EH (cell line): ENCODE results near the gene TMCC3.

Experiments used
- DNase-seq: peaks from one replicate; pipeline ENCODE4 v3.0.0-alpha.2; 2015; ENCODE audit warnings: low read depth

TMCC3 gene

GRCh38 chr12:94671917-94672316 is 21.6 kb upstream of the TMCC3 start:
- no peak for DNase-seq

GRCh38 chr12:94670898-94671297 is 20.5 kb upstream of the TMCC3 start:
- no peak for DNase-seq

GRCh38 chr12:94670075-94670474 is 19.7 kb upstream of the TMCC3 start:
- no peak for DNase-seq

- DNase-seq: no peak
Observed at GRCh38 chr12:94667031-94667540, 16.7 kb upstream of the TMCC3 start.

- DNase-seq: no peak
Observed at GRCh38 chr12:94666158-94666557, 15.8 kb upstream of the TMCC3 start.

GRCh38 chr12:94663702-94664101 is 13.3 kb upstream of the TMCC3 start:
- no peak for DNase-seq

GRCh38 chr12:94663071-94663470 is 12.7 kb upstream of the TMCC3 start:
- no peak for DNase-seq

GRCh38 chr12:94660436-94660835 is 10.1 kb upstream of the TMCC3 start:
- DNase-seq: no peak

GRCh38 chr12:94659346-94659930 is 9.1 kb upstream of the TMCC3 start:
- no peak for DNase-seq

- no peak for DNase-seq
Observed at GRCh38 chr12:94658931-94659330, 8.6 kb upstream of the TMCC3 start.

- no peak for DNase-seq
Observed at GRCh38 chr12:94656556-94656955, 6.2 kb upstream of the TMCC3 start.

GRCh38 chr12:94649349-94650142 is 811 bp downstream of the TMCC3 start:
- no peak for DNase-seq

GRCh38 chr12:94648578-94648977 is 1.8 kb downstream of the TMCC3 start:
- no peak for DNase-seq

- DNase-seq: peak; percentile 40
Observed at GRCh38 chr12:94644141-94644979, 6.0 kb downstream of the TMCC3 start.

GRCh38 chr12:94643606-94644005 is 6.8 kb downstream of the TMCC3 start:
- no peak for DNase-seq

GRCh38 chr12:94641283-94641682 is 9.1 kb downstream of the TMCC3 start:
- no peak for DNase-seq

- DNase-seq: no peak
Observed at GRCh38 chr12:94640134-94640928, 10.0 kb downstream of the TMCC3 start.

- DNase-seq: no peak
Observed at GRCh38 chr12:94638521-94638920, 11.8 kb downstream of the TMCC3 start.

- no peak for DNase-seq
Observed at GRCh38 chr12:94637390-94638113, 12.8 kb downstream of the TMCC3 start.

GRCh38 chr12:94636462-94637085 is 13.8 kb downstream of the TMCC3 start:
- no peak for DNase-seq

- no peak for DNase-seq
Observed at GRCh38 chr12:94634717-94635116, 15.6 kb downstream of the TMCC3 start.
